ENCODE measurements around the gene IQGAP1.
"Not testable (repeated sequence)": the region's sequence is repeated elsewhere in the genome, so short reads cannot be mapped to it uniquely, and the experiment has no call there.

Gene IQGAP1, protein sequence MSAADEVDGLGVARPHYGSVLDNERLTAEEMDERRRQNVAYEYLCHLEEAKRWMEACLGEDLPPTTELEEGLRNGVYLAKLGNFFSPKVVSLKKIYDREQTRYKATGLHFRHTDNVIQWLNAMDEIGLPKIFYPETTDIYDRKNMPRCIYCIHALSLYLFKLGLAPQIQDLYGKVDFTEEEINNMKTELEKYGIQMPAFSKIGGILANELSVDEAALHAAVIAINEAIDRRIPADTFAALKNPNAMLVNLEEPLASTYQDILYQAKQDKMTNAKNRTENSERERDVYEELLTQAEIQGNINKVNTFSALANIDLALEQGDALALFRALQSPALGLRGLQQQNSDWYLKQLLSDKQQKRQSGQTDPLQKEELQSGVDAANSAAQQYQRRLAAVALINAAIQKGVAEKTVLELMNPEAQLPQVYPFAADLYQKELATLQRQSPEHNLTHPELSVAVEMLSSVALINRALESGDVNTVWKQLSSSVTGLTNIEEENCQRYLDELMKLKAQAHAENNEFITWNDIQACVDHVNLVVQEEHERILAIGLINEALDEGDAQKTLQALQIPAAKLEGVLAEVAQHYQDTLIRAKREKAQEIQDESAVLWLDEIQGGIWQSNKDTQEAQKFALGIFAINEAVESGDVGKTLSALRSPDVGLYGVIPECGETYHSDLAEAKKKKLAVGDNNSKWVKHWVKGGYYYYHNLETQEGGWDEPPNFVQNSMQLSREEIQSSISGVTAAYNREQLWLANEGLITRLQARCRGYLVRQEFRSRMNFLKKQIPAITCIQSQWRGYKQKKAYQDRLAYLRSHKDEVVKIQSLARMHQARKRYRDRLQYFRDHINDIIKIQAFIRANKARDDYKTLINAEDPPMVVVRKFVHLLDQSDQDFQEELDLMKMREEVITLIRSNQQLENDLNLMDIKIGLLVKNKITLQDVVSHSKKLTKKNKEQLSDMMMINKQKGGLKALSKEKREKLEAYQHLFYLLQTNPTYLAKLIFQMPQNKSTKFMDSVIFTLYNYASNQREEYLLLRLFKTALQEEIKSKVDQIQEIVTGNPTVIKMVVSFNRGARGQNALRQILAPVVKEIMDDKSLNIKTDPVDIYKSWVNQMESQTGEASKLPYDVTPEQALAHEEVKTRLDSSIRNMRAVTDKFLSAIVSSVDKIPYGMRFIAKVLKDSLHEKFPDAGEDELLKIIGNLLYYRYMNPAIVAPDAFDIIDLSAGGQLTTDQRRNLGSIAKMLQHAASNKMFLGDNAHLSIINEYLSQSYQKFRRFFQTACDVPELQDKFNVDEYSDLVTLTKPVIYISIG (N-terminal part only)

DNA sequence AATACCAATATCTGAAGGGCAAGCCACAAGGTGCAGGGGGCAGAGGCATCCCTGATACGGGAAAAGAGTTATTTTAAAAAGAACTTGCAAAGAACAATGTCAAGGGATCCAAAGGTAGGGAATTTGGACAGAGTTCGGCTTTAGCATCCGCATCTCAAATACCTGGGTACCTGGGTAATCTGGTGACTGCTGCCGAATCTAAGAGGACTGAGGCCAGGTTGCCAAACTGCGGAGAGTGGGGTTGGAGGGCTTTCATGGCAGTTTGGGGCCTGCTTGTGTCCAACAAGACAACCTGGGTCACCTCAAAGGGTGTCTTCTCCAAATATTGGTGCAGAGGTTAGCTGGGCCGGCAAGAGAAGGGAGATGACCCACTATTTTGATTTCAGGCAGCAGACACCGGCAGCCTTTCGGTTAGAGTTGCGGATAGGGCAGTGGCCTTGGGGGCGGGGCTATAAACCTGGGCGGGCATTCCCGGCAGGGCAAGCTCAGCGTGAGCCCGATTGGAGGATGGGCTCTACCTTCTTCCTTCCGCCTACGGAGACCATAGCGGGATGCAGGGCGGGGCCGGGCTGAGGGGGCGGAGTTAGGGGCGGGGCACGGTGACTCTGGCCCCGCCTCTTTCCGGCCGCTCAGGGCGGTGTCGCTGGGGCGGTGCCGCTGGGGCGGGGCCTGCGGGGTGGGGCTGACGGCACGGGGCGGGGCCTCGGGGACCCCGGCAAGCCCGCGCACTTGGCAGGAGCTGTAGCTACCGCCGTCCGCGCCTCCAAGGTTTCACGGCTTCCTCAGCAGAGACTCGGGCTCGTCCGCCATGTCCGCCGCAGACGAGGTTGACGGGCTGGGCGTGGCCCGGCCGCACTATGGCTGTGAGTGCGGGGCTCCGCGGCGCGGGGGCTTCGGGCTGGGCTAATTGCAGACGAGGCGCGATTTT lies at the start of gene IQGAP1:
Gene IQGAP1, plus strand, starts transcription at position 709 of the 928 bp plus-strand sequence. Its CDS starts 100 bp downstream, at position 809.
- DNase-seq: peak; percentile 95

DNA sequence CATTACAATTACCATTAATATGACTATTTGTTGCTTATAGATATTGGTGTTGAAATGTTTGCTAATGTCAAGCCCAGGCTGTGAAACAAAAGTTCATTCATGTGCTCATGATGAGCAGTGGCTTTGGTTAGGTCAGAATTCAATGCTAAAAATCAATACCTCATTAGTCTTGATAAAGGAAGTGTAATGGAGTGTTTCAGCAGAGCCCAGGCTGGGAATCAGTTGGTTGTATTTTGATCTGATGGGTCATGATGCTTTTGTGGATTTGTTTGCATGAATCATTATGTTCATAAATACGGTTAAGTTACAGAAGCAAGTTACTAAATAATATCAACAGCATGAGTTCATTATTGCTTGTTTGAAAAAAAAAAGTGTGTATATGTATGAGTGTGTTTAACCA lies 49.5 kb upstream of the IQGAP1 start:
- DNase-seq: no peak

DNA sequence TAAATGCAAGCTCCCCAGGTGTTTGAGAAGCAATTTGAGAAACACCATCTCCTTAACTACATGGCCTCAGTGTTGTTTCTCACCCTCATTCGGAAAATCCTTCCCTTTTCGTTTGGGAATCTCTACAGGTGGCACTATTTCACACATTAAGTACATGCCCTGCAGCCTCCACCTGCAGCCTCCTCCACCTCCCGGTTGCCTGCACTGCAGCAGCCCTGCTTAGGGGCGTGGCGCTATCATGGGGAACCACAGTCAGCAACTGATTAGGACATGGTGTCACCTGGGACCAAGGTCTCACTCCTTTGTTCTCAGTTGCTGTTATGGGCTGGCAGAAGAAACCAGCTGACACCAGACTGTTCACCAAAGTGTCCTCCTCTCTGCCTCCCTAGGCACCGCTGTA lies 47.7 kb upstream of the IQGAP1 start:
- DNase-seq: no peak

DNA sequence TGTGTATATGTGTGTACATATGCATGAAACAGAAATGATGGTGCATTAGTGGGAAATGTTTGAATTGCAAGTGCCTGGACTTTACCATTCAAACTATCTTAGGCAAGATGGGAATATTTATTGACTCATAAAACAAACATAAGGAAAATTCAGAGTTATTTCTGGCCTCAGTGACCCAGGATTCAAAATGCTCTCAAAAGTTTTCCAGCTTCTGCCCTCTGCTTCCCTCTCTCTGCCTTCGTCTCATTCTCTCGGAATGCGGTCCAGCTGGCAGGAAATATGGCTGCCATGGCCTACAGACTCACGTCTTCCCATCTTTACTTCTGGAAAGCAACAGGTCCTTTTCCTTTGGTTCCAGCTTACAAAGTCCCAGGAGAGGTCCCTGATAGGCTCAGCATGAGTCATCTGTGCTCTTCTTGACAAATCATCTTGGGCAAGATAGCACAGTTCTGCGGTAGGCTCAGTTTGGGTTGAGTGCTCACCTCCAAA lies 44.7 kb upstream of the IQGAP1 start:
- DNase-seq: no peak

DNA sequence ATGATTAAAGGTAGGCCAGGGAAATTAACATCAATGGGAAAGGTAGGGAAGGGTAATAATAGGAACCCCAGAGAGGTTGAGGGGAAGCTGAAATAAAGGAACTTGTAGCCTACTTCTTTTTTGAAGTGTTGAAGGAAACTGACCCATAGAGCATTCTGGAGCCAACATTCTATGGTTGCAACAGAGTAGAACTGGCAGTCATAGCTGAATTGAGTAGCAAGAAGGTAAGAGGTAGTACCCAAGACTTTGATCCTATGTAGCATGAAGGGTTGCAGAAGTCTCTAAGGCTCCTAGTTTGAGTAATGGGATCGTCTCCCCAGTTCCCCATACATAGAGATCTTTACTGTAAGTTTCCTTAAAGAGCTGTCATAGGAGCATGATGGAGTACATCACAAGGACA lies 43.4 kb upstream of the IQGAP1 start:
- DNase-seq: peak; percentile 28

DNA sequence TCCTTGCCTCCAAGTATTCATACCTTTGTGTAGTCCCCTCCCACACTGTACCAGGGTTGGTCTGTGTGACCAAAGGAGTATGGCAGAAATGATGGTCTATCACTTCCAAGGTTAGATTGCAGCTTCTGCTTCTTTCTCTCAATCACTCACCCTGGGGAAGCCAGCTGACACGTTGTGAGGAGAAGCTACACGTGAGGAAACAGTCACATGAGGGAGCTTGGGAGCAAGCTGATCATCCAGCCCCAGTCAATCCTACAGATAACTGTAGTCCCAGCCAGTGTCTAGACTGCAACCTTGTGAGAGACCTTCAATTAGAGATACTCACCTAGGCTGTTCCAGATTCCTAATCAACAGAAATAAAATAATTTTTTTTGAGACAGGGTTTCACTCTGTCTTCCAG lies 42.2 kb upstream of the IQGAP1 start:
- no peak for DNase-seq

DNA sequence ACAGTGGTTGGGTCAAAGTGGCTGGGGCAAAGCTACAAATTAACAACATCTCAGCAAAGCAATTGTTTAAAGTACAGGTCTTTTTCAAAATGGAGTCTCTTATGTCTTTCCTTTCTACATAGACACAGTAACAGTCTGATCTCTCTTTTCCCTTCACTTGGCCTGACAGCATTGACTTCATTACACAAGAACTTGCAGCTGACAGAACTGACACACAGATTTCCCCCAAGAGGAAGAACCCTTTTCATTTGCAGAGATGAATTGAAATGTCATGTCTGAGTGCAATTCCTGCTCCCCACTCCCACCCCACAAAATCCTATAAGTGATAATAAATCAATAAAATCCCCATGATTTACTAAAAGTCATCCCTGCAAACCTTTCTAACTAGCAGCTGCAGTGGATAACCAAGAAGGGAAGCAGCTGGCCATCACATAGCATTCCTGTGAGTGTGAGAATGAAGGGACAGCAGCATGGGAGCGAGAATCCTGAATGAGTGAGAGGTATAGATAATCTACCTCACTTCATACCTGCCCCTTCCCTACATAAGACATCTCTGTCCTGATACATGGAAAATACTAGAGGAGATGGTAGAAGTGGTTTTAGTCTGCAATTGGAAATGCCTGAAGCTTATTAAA lies 40.5 kb upstream of the IQGAP1 start:
- not testable (repeated sequence) for DNase-seq

DNA sequence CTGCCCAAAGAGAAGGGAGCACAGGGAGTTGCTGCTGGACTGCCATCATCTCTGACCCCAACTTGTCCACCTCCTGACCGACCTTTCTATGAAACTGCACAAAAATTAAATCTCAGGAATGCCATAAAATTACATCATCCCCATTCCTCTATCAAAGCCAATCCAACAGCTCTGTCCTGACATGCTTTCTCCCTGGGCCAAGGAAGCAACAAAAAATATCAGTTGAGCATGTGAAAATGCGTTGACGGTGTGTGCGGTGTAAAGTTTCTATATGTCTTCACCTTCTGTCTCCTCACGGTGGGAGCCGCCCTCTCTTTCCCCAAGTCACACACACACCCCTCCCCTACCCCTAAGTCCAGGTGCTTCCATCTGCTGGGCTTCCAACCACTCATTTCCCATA lies 39.6 kb upstream of the IQGAP1 start:
- DNase-seq: no peak

DNA sequence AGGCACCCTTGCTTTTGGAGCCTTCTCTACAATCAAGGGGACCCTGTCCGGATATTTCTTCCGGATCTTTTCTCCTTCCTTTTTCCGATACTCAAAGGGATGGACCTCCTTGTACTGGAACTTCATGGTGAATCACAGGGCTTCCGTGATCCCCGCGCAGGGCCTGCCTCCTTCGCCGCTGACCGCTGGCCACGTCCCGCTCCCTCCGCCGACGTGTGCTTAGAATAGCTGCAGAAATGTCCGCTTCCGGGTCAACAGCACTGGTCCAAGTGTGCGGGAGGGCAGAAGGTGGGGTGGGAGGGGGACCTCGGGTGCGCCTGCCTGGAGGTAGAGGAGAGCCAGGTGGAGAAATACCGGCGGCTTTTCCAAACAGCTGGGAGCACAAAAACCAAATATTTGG lies 39.0 kb upstream of the IQGAP1 start:
- DNase-seq: no peak

DNA sequence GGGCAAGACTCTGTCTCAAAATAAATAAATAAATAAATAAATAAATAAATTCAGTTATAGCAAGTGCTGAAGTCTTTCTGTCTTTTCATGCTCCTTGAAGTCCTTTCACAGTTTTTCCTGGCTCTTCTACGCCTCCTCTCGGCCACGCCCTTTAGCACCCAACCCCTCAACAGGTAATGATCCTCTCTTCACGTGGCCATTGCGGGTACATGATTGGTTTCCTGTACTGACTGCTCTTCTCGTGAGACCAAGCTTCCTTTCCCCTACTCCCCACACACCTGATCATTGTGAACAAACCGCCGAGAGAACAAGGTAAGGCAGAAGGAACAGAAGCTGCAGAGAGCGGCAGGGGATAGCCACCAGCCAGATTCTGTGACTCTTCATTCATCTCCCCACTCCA lies 38.2 kb upstream of the IQGAP1 start:
- DNase-seq: no peak

DNA sequence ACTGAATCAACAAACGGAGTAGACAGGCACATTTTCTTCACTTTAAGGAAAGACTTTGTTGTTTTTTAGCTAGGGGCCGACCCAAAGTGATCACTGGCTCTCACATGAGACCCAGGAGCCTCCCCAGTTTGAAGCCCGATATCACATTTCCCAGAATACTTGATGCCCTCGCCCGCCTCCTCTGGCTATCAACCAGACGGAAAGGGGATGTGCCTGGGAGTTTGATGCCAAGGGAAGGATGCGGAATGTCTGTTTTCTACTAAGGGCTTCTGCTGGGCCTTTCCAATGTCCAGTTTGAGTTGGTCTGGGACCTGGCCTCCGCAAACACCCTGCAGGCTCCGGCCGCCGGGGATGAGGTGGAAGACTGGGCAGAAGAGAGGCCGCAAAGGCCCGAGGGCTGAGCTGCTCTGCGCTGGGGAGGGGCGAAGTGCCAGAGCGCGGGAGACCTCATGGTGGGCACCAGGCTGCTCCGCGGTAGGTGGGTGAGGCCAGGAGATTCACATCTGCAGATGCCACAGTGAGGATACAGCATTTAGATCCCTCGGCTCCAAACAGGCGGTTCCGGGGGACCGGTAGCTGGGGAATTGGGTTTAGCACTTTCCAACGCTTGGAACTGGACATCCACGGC lies 36.4 kb upstream of the IQGAP1 start:
- DNase-seq: no peak

DNA sequence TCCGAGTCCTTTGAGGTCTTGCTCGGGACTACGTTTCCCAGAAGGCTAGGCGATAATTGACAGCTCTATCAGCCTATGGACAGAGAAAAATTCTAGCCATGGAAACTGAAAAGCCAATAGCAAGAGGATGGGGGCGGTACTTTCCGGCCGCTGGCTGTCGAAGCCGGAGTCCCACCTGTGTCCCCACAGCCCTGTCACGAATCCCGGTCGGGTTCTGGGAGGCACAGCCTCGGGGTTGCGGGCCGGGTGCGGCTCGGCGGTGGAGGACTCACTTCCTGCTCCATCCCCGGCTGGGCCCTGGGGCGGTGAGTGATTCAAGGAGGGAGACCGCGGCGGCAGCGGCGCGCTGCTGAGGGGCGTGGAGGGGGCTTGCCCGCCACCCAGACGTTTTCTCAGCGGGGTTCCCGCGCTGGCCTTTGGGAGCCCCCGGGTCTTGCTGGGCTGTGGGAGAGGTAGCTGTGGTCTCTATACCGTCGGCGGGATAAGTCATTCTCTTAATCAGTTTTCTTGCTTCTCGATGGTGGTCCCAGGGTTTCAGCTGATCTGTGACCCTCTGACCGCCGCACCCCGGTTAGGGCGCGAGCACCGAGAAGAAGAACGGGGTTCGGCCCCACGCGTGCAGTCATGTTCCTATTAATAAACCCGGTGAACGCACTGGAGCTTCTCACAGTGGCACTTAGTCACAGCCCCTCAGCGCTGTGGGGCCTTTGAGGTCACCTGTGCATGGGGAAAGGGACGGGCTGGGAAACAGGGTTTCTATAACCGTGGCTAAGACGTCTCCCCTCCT lies 35.7 kb upstream of the IQGAP1 start, which contains the start of gene ZNF774:
Gene ZNF774, plus strand, starts transcription at position 178 of the 787 bp plus-strand sequence. CDS start 2,377 bp downstream, outside the sequence.
- DNase-seq: peak; percentile 93

DNA sequence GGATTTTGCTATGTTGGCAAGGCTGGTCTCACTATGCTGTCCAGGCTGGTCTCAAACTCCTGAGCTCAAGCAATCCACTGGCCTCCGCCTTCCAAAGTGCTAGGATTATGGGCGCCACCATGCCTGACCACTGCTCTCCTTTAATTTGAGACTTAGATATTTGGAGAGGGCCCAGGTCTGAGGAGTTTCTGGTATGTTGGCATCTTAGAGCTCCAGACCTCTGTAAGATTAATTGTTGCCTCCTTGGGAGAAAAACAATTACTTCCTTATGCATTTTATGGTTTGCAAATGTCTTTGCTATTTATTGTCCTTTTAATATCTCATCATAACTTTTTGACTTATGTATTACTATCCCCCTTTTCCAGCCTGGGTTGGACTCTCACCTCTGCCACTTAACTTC lies 33.1 kb upstream of the IQGAP1 start:
- no peak for DNase-seq

DNA sequence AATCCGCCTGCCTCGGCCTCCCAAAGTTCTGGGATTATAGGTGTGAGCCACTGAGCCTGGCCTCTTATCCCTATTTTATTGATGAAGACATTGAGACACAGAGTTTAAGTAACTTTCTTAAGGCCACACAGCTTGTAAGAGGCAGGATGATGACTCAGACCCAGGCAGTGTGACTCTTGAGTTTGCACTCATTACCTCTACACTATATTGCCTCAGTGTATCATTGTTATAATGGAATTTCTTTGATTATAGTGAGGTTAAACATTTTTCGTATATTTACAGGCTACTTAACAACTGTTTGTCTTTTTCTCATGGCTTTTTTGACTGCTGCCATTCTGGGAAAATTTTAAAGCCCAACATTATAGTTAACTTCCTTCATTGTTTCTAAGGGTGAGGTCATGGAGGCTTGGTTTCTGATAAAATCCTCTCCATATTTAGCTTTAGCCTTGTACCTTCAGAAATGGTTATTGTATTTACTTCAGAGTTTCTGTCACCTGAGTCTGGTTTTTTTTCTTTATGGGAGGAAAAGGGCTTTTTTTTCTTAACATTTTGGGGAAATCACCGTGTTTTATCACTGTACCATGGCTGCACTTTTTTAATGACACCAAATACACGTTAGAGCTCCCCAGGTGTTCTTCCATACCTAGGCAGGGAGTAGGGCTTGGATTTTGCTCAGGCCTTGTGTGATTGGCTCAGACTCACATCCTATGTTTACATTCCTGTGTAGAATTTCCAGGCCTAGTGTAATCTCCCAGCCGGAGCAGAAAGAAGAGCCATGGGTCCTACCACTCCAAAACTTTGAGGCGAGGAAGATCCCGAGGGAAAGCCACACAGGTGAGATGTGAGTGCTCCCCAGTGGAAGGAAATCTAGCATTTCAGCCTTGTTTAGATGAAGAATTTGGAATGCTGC lies 29.7 kb upstream of the IQGAP1 start:
- peak; percentile 50 for DNase-seq

DNA sequence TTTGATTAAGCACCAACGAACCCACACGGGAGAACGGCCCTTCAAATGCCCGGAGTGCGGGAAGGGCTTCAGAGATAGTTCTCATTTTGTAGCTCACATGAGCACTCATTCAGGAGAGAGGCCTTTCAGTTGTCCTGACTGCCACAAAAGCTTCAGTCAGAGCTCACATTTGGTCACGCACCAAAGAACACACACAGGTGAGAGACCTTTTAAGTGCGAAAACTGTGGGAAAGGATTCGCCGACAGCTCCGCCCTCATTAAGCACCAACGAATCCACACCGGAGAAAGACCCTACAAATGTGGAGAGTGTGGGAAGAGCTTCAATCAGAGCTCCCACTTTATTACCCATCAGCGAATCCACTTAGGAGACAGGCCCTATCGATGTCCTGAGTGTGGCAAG lies 27.3 kb upstream of the IQGAP1 start:
- DNase-seq: no peak

DNA sequence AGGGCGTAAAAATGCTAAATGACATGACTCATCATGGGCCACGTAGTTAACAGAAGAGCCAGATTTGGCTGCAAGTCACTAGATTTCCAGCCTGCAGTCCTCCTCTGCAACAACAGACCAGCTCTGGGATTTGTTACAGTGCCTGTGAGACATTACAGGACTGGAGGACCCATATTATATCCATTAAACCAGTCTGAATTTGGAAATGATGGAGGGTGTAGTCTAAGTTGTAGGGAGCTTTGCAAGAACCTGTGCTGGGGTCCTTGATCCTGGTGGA lies 25.2 kb upstream of the IQGAP1 start:
- no peak for DNase-seq

DNA sequence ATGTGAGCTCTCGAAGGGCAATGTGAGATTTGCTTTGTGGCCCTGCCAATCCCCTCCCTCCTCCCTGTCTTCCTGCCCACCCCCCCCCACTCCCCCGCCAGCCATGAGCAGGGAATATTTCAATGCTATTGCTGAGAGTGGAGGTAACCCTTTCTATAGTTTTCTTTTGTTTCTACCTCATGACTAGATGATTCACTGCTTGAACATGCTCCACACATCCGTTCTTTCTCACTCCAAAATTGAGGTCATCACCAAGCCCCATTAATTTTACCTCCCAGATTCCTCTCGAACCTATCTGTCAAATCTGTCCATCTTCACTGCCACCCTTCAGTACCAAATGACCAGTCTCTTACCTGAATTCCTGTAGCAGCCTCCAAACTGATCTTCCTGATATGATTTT lies 23.8 kb upstream of the IQGAP1 start:
- DNase-seq: no peak

DNA sequence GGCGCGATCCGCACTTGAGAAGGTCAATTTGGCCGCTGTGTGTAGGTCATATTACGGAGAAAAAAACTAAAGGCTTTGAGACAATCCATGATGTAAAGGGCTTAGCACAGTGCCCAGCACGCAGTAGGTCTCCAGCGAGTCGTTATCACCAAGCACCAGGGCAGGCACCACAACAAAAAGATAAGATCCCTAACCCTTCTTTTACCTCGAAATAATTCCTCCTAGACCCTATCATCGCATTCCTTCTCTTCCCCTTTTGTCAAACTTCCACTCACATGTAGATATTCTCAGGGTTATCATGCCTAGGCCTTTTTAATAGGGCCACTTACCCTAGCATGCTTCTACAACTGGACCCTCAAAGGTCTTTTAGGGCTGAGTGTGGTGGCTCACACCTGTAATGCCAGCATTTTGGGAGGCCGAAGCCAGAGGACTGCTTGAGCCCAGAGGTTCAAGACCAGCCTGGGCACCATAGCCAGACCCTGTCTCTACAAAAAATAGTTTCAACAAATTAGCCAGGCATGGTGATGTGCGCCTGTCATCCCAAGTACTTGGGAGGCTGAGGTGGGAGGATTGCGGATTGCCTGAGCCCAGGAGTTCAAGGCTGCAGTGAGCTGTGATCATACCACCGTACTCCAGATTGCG lies 22.5 kb upstream of the IQGAP1 start:
- no peak for DNase-seq

Data from MV-4-11 (cell line).